GM21528 (cell line): Measurements from ENCODE around the gene TTC29.
A peak's percentile ranks its signal among the peaks of the same experiment; 100 is the strongest.

Experiments
- ATAC-seq: cut with Tn5 transposase; IDR thresholded peaks from one replicate; pipeline ENCODE4 v1.9.1; 2021; ENCODE audit warnings: mild to moderate bottlenecking, moderate library complexity; ENCODE audit not compliant: unreplicated experiment, low FRiP score

TTC29 gene, protein sequence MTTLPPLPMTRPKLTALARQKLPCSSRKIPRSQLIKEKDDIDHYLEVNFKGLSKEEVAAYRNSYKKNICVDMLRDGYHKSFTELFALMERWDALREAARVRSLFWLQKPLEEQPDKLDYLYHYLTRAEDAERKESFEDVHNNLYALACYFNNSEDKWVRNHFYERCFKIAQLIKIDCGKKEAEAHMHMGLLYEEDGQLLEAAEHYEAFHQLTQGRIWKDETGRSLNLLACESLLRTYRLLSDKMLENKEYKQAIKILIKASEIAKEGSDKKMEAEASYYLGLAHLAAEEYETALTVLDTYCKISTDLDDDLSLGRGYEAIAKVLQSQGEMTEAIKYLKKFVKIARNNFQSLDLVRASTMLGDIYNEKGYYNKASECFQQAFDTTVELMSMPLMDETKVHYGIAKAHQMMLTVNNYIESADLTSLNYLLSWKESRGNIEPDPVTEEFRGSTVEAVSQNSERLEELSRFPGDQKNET

DNA sequence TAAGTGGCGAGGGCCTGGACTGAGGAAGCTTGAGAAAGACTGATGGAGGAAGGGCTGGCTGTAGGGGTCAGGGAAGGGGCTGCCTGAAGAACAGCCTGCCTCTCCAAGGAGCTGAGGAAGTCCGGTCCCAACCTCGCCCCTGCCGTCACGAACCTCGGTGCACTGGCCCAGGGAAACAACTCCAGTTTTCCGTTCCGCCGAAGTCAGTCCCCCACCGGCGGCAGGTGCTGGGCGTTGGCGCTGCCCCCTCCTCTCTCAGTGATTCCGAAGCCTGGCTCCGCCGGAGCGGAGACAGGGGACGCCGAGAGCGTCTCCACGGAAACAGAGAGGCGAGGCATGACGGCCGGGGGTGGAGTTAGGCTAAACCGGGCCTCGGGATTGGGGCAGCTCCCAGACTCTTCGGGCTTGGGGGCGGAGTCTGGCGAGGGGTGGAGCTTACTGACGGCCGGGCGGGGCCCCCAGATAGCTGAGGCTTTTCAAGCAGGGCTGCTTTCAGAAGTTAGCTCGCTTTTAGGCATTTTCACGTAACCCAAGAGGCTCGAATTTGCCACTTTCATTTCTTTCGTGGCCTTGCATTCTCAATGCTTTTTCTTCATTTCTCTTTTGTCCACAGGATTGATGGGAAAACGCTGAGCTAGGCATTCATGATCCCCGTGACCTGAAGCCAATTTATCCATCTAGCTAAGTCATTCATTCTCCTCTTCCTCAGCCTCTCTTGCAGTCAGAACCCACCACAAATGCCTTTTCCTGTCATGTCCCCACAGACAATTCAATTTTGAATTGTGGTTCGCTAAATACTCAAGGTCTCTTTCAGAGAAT, at the start of gene TTC29:
TSS of gene TTC29 (minus strand) at position 309 of the 819 bp plus-strand sequence. CDS start 5,969 bp downstream, outside the sequence.
- ATAC-seq, result peak; percentile 100

DNA sequence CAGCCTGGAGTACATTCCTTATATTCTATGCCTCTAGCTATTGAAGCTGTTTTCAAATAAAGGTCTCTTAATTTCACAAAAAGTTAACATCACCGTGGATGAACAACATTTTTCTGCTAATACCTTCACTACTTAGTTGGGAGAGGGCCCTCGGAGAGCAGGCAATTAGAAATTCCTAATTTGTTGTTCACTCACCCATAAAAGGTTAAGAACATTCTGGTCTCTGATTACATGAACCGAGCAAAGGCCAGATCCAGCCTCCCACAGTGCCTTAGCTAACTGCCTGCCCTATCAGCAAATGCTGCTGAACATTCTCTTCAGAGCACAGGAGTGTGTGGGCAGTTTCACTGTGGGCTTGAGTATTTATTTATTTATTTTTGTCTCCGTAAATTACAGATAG, 36.0 kb upstream of the TTC29 start:
- no peak for ATAC-seq

DNA sequence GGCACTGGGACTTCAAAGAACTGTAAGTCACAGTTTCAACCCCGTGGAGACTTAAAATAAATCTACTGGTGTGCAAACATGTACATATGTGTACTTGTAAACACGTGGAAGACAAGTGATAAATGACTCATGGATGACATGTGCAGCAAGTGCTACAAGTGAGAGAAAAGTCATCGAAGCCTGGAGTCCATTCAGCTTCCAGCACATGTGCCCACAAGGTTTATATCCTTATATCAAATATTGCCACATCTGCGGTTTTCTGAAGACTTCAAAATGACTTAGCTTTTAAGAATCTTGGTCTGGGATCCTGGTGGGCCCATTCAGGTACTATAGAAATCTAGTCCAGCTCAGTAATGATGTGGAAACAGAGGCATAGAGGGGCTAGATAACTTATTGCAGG, 33.0 kb upstream of the TTC29 start:
- ATAC-seq, result no peak

DNA sequence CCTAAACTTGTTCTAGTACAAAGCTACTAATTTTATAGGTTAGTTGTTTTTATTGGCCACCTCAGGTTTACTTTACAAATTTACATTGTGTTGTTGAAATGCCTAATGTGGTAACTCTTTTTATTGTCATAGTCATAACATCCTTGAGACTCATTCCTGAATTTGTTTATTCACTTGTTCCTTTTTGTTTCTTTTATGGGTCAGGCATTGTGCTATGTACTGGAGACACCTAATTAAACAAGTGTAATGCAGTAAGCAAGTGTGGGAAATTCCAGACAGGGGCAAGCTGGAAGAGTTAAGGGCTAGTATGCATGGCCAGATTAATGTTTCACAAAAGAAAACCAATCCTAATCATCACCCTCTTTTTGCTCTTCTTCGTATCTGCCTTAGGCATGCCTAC, 30.5 kb upstream of the TTC29 start:
- ATAC-seq, result no peak

DNA sequence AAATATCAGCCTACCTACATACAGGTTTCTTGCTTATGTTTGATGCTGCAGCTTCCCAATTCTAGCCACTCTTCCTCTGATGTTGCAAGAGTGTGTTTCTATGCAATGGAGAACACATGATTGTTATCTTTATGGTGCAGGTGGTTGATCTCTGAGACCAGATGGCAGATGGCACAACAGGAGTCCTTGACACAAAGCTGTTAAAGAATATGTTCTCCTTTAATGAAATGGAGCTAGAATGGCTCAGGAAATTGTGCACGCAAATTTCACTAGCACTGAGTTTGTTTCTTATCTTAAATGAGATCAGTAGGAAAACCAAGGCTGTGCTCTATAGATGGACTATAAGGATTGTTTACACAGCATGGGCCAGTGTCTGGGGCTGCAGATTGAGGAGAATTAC, 29.9 kb upstream of the TTC29 start:
- no peak for ATAC-seq

DNA sequence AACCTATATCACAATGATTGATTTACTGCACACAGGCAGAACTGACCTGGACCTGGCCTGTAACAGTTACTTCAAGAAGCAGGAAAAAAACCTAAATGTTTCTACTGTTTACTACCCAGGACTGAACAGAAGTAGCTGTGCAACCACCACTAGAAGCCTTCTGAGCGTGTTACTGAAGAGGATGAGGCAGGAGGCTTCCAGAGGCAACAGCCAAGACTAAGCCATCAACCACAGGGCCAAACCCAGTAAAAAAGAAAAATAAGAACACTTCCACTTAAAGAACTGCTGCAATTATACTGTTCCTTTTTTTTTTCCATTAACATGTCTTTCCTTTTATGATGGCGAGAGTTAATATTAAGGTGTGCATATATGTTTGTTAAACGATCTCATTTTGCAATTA, 29.4 kb upstream of the TTC29 start:
- ATAC-seq, result no peak

DNA sequence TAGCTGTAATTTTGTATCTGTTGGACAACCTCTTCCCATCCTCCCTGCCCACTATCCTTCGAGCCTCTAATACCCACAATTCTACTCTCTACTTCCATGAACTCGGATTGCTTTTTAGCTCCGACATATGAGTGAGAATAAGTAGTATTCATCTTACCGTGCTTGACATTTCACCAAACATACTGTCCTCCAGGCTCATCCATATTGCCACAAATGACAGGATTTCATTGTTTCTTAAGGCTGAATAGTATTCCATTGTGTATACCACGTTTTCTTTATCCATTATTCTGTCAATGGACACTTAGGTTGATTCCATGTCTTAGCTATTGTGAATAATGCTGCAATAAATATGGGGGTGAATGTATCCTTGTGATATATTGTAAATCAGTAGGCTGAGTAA, 26.4 kb upstream of the TTC29 start:
- ATAC-seq, result no peak

DNA sequence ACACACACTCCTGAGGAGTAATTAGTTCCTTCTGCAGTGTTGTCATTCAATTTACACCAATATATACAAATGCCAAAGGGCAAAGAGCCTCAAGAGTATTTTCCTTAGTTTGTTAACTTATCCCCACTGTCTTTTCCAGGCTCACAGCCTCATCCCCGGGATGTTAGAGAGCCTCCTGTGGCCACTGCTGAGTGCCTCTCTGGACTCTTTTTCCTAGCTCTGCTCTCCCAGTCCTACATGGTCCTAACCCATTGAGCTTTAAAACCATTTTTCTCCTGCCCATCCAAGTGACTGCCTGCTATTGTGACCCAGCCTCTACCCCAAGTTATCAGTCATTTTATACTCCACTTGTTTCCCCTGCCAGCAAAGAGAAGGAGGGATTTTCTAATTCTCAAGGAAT, 23.5 kb upstream of the TTC29 start:
- no peak for ATAC-seq

DNA sequence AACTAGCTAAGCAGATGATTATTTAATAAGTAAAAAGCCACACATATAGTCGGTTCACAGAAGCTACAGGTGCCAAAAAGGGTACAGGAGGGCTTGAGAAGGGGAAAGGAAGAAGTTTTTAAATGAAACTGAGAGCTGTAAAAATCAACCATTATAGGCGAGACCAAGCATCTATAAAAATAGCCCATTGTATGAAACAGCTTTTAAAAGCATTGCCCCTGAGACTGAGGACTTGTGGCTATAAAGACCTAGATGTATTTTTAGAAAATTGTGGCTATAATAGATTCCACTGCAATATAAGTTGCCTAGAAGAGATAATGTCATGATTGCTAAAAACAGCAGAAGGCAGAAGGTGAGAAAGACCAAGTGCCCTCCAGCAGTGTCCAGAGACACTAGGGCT, 15.0 kb upstream of the TTC29 start:
- no peak for ATAC-seq

DNA sequence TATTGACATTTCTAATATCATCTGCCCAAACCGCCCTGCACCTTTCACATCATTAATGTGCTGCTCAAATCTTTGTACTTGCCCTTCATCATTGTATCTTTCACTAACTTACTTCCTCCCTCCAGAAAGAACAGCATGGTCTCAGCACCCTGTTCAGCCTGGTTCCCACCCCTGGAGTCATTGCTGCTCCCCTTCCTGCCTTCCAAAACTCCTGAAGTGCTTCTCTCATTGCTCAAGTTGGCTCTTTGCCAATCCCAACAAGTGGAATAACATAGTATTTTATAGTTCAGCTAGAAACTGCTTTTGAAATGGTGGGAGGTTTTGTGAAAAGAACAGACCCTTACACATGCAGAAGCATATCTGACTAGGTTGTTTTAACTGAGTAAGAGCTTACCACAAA, 14.0 kb upstream of the TTC29 start:
- no peak for ATAC-seq

DNA sequence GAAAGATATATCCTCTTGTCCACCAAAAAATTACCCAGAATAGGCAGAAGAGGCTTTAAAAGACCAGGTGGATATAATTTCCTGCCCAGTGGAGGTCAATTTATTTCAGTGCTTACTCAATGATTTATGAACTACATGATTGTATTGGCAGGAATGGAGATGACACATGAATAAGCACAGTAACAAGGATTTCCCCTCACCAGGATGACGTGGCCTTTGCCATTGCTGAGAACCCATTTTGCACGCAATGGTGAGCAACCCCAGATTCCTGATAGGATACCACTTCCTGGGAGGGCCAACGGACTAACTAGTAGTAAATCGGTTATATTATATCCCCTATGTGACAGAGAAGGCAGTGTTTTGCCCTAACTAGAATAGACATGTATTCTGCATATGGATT, 11.6 kb upstream of the TTC29 start:
- ATAC-seq, result no peak

DNA sequence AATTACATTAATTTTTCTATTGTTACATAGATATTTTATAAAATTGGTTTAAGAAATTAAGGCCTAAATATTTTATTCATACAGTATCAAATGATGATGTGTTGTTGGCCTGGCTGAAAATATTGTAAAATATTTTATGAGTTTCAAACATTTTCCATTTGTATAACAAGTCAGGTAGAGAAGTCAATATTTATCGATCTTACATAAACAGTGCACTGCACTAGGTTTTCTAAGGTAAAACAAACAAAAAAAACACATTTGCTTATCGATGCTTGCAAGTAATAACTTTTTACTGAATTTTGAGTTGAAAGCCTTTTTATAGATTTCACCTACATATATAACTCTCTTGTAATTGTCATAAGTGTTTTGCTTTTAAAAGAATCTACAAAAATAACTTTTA, 7.2 kb upstream of the TTC29 start:
- no peak for ATAC-seq

DNA sequence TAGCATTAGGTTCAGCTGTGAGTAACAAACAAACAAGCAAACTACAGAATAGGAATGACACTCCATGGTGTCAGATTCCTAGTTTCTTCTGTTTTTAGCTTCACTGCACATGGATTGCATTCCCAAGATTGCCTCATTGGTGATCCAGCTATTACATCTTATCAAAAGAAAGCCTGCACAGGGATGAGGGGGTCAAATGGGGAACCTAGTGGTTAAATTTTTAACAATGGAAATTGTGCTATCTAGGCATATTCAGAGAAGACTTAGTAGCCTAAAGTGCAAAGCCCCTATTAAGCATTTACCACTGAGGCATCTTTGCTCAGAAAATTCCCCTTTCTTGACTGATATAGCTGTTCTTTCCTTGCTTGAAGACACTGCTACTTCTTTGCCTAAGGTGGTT, 3.9 kb upstream of the TTC29 start:
- no peak for ATAC-seq

DNA sequence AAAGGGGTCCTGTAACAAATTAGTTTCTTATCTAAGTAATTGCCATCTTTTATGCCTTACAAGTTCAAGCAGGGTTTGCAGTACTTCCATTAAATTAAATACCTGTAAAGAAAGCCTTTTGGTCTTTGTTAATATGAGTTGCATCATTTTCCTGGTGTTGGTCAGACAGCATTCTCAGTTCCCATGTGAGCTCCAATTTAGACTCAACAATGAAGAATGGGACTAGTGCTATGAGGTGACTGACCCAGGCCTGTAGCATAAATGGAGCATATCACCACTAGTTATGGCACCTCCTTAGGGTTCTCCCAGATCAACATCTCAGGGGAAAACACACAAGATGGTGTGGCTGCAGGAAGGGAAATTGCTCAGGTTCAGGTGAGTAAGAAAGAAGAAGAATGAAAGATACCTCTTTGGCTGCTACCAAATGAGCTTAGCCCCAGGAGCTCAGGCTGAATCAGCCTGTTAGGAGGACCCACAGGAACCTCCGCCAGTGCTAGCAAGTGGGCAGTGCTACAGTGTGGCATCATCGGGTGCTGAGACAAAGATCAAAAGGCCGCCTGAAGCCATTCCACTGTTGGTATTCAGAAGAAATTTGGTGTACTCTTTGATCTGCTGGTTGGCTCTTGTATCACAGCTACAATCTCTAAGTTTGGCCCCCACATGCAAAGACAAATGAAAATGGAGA, 1.8 kb downstream of the TTC29 start:
- no peak for ATAC-seq

DNA sequence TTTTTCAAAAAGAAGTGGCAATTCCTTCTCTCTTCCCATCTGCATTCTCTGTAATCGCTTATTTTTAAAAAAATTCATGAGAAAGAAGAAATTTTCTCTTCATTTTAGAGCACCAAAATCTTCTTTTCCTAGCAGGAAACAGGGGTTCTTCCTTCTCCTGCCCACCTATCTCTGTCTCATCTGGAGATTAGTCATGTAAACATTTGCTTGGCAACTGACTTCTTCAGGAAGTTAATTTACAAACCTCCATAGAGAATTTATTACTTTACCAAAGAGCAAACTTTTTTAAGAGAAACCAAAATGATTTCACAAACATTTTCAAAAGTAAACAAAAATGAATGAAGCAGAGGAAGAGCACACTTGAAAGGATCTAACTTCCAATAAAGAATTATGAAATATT, 13.5 kb downstream of the TTC29 start:
- no peak for ATAC-seq

DNA sequence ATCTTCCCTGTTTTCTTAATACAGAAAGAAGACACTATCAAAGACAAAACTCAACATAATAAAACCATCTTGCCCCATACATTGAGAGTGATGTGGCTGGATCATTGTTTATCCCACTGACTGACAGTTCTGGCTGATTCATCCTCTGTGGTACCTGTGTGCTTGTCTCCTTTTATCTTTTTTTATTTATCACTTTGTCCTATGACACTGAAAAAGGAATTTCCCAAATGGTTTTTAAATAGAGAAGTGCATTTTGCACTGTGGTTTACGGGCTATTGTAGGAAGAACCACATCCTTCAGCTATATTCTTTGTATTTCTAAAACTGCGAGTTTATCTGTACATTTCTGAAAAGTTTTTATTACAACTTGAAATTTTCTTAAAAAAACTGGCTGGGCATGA, 15.0 kb downstream of the TTC29 start:
- ATAC-seq, result no peak

DNA sequence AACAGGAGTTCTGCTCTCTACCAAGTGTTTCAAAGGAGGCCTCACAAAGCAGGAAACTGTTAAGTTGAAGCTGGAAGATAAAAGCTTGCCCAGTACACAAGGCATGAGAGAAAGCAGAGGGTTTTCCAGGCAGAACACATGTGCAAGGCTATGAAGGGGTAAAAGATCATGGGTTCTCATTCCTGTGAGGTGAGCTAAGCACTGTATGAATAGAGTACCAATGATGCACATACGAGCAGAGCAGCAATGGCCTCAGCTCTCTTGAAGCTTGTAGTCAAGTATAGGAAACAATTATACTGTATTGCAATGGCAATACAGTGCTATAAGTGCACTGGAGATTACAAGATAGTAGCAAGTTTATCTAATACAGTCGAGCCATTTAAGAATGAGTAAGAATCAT, 18.0 kb downstream of the TTC29 start:
- ATAC-seq, result no peak

DNA sequence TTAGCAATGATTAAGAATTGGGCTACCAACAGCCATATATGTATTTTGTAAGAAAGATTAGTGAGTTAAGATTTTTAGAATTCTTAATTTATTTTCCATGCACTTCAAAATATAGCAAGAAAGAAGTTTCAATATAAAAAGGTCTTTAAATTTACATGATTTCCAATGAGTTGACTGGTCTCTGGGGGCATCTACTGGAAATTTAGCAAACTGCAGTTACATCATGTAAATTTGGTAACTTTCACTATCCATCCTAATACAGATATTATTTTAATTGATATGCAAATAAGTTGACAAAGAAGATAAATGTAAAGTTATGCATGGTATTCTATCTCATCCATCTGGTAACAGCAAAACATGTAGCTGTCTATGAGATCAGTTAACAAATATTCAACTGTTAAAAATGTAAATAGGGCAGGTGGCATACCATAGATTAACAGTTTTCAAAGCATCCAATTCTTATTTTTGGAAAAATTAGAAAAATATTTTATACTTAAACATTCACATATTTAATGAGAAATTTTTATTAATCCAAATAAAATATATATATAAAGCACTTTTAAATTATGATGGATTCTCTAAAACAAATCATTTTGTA, 29.1 kb downstream of the TTC29 start:
- peak; percentile 64 for ATAC-seq

DNA sequence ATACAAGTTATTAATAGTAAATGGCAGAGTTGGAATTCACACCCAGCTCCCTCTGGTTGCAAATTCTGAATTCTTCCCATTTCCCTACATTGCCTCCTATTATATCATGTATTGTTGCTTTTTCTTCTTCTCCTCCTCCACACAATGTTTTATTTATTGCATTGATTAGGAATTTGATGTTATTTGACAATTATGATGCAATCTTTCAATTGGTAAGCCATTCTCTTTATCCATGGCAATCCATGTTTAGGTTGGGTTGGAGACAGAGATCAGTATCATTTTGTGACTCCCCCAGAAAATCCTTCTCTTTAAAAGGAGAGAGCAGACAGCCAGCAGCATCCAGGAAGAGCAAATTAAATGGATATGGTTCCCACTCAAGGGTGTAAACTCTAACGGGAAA, 30.5 kb downstream of the TTC29 start:
- no peak for ATAC-seq

DNA sequence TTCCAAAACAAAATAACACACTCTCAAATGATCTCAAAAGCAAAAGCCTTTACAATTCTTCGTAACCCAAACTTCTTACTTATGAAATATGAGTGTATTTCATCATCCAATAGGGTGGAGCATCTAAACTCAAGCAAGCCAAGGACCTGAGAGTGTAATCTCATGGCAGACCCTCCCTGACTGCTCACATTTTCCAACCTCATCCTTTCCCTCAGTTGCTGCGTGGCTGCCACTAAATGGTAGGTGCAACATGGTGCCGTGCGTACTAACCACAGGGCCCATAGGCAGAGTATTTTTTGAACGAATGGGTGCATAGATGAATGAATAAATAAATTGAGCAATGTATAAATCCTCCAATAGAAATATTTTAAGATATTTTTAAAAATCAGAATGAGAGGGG, 45.4 kb downstream of the TTC29 start:
- no peak for ATAC-seq

DNA sequence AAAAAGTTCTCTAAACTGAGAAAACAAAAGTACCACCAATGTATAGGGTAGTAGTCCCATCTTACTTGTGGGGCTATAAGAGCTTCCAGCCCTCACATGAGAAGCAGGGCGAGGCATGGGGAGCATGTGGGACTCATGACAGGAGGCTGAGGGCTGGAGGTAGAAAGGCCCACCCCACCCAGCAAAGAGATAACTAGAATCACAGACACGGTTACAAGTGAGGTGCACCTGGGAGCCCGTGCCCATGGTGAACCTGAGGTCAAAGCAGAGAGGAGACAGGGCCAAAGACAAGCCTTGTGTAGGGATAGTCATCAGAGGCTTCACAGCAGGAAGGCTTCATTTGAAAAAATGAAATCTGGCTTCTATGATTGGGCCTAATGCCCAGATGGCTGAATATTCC, 55.4 kb downstream of the TTC29 start:
- no peak for ATAC-seq
